Astrocyte (in vitro differentiated cells and primary cell): ENCODE measurements around the gene ESRRA.

ENCODE experiments used
- EZH2 ChIP-seq: IDR thresholded peaks from 2 replicates; pipeline ENCODE4 v1.6.1; 2012; ENCODE audit warnings: mild to moderate bottlenecking, low read length, inconsistent platforms; ENCODE audit not compliant: insufficient read depth
- TF ChIP-seq, protein P1 (sequence below): IDR thresholded peaks from 2 replicates; pipeline ENCODE4 v1.5.1; 2011; ENCODE audit warnings: low read depth, mild to moderate bottlenecking, inconsistent platforms, low read length, moderate library complexity; ENCODE audit not compliant: insufficient read depth

DNA sequence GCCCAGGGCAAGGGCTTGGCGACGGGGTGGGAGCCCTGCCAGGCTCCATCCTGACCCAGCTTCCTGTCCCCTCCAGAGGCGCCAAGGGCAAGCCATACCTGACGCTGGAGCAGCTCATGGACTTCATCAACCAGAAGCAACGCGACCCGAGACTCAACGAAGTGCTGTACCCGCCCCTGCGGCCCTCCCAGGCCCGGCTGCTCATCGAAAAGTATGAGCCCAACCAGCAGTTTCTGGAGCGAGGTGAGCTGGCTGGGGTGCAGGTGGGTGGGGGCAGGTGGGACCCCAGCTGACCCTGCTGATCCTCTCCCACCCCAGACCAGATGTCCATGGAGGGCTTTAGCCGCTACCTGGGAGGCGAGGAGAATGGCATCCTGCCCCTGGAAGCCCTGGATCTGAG is 49.0 kb upstream of the ESRRA start:
- TF ChIP-seq, protein P1, sequence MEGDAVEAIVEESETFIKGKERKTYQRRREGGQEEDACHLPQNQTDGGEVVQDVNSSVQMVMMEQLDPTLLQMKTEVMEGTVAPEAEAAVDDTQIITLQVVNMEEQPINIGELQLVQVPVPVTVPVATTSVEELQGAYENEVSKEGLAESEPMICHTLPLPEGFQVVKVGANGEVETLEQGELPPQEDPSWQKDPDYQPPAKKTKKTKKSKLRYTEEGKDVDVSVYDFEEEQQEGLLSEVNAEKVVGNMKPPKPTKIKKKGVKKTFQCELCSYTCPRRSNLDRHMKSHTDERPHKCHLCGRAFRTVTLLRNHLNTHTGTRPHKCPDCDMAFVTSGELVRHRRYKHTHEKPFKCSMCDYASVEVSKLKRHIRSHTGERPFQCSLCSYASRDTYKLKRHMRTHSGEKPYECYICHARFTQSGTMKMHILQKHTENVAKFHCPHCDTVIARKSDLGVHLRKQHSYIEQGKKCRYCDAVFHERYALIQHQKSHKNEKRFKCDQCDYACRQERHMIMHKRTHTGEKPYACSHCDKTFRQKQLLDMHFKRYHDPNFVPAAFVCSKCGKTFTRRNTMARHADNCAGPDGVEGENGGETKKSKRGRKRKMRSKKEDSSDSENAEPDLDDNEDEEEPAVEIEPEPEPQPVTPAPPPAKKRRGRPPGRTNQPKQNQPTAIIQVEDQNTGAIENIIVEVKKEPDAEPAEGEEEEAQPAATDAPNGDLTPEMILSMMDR: no peak
- no peak for TF ChIP-seq EZH2
